ENCODE data around the gene TCL1B.
A peak's percentile ranks its signal among the peaks of the same experiment; 100 is the strongest.
"Not testable (repeated sequence)": the region's sequence is repeated elsewhere in the genome, so short reads cannot be mapped to it uniquely, and the experiment has no call there.

The TCL1B gene

DNA sequence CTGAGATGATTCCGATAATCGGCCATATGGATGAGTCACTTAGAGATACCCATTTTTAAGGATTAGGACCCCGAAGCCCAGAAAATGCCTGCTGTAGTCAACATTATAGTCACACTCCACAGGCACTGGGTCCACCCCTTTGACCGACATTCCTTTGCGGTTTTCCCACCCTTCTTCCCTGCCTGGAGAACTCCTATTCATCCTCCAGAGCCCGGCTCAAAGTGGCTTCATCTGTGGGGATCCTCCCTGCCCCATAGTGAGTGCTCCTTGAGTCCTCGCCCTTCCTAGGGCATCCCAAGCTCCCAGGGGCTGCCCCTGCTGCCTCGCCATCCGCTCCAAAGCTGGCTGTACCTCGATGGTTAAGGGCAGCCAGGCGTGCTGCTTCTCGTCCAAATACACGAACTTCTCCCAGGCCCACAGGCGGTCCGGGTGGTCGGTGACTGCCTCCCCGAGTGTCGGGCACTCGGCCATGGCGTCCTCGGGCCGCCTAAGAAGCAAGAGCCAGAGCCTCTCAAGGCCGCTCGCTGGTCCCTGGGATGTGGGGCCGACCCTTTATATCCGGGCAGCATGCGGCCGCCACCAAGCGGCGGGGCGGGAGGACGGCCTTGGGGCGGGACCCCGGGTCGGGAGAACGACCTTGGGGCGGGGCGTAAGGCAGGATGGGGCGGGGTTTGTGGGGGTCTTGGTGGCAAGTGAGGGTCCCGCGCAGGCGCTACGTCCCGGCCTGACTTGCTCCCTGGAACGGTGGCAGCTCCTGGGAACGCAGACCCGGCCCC lies 27.6 kb downstream of the TCL1B start, which contains the start of gene TCL1A:
TCL1A (minus strand) TSS at position 530 of the 776 bp plus-strand sequence; CDS start at position 471, 59 bp downstream.
- TF ChIP-seq, protein P1, sequence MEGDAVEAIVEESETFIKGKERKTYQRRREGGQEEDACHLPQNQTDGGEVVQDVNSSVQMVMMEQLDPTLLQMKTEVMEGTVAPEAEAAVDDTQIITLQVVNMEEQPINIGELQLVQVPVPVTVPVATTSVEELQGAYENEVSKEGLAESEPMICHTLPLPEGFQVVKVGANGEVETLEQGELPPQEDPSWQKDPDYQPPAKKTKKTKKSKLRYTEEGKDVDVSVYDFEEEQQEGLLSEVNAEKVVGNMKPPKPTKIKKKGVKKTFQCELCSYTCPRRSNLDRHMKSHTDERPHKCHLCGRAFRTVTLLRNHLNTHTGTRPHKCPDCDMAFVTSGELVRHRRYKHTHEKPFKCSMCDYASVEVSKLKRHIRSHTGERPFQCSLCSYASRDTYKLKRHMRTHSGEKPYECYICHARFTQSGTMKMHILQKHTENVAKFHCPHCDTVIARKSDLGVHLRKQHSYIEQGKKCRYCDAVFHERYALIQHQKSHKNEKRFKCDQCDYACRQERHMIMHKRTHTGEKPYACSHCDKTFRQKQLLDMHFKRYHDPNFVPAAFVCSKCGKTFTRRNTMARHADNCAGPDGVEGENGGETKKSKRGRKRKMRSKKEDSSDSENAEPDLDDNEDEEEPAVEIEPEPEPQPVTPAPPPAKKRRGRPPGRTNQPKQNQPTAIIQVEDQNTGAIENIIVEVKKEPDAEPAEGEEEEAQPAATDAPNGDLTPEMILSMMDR (IDR thresholded peaks at IDR 0.05; ENCODE audit: control extremely low read depth, extremely low read depth, low read depth, missing control alignments) = peak; percentile 66
- CTCF ChIA-PET = interaction anchor here (0.7 to 6.0 kb wide), 6 partner anchors 9 to 60 kb away, joined by 3 to 49 read pairs (median 8); partner anchors contain the start of gene TCL1B
- DNase-seq (ENCODE audit: extremely low spot score) = peak; percentile 91
- POLR2A ChIA-PET = interaction anchor here (0.6 to 1.4 kb wide), 3 partner anchors 9 to 51 kb away, joined by 3 to 5 read pairs (median 4); no protein-coding TSS in a partner anchor

DNA sequence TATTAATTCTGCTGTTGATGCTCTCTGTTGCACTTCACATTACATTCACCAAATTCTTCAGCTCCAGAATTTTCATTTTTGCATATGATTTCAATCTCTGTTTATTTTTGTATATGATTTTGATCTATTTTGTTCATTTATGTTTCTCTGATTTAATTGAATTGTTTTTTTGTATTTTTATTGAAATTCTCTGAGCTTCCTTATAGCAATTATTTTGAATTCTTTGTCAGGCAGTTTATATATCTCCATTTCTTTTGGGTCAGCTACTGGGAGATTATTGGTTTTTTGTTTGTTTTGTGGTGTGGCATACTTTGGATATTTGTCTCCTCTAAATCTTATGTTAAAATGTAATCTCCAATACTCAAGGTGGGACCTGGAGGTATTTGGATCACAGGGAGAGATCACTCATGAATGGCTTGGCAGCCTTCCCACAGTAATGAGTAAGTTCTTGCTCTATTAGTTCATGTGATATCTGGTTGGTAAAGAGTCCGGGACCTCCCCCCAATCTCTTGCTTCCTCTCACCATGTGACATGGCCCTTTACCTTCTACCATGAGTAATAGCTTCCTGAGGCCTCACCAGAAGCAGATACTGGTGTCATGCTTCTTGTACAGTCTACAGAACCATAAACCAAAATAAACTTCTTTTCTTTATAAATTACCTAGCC lies 36.4 kb downstream of the TCL1B start:
- POLR2A ChIA-PET = no interaction called here
- CTCF ChIA-PET = interaction anchor here (1.1 to 1.4 kb wide), 2 partner anchors 9 to 39 kb away, joined by 3 to 5 read pairs; partner anchors contain the start of gene TCL1A
- TF ChIP-seq, protein P1 (IDR thresholded peaks at IDR 0.05; ENCODE audit: control extremely low read depth, extremely low read depth, low read depth, missing control alignments) = no peak
- no peak for DNase-seq (ENCODE audit: extremely low spot score)

DNA sequence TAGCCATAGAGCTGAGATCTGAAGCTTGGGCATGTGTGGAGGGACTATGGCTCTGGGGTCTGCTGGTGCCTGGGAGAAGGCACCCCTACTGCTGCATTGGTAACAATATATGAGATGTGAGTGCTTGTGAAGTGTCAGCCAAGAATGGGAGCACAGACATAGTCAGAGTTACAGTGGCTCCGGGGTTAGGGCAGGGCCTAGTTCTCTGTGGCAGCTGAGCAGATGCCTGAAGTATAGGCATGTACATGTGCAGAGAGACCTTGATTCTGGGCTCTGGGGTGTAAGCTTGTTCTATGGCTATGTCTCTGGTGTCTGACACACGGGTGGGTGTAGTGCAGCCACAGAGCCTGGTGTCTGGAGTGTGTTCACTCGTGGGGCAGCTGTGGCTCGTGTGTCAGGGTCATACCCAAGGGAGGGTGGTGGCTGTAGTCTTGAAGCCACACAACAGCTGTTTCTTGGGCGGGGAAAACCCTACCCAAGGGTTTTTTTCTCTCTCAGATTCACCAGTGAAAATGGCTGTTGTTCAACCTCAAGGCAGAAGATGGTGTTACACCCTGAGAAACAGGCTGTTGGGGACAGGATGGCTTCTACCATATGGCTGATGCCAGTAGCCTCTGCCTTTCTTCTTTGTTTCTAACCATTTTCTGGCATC lies 39.6 kb downstream of the TCL1B start:
- ChIA-PET CTCF (interaction anchor here (0.8 to 5.3 kb wide), 15 partner anchors 10 to 284 kb away, joined by 3 to 49 read pairs (median 3); partner anchors contain the start of gene TCL1A), POLR2A (no interaction called here)
- peak; percentile 73 for DNase-seq (ENCODE audit: extremely low spot score)
- TF ChIP-seq, protein P1 (IDR thresholded peaks at IDR 0.05; ENCODE audit: control extremely low read depth, extremely low read depth, low read depth, missing control alignments) = no peak

DNA sequence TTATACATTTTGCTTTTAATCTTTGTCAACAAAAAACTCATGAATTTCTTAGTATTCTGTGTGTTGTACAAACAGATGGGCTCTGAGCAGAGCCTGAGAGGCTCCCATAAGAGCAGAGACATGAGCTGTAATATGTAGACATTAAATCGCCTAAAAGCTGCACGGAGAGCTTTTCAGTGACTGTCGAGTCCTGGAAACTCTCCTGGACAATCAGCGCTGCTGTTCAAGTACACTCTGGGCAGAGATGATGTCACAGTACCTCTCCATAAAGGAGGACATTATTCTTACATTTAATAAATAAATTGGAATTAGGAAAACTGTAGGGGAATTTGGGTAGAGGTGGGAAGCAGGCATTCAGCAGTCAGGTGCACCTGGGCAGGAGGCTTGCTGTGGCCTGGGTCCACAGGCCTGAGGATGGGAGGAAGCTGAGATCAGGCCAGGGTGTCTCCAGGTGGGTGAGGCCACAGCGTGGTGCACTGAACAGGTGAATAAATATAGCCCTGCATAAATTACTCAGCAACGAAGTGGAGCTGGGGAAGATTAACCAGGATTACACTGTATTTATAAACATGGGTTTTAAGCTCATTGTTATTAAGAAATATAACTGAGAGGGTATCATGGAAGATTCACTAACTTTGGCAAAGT lies 41.0 kb downstream of the TCL1B start:
- no peak for DNase-seq (ENCODE audit: extremely low spot score)
- TF ChIP-seq, protein P1 (IDR thresholded peaks at IDR 0.05; ENCODE audit: control extremely low read depth, extremely low read depth, low read depth, missing control alignments) = no peak
- CTCF ChIA-PET = interaction anchor here (0.8 to 5.3 kb wide), 7 partner anchors 9 to 200 kb away, joined by 3 to 49 read pairs (median 6); partner anchors contain the start of gene TCL1A
- POLR2A ChIA-PET = no interaction called here

DNA sequence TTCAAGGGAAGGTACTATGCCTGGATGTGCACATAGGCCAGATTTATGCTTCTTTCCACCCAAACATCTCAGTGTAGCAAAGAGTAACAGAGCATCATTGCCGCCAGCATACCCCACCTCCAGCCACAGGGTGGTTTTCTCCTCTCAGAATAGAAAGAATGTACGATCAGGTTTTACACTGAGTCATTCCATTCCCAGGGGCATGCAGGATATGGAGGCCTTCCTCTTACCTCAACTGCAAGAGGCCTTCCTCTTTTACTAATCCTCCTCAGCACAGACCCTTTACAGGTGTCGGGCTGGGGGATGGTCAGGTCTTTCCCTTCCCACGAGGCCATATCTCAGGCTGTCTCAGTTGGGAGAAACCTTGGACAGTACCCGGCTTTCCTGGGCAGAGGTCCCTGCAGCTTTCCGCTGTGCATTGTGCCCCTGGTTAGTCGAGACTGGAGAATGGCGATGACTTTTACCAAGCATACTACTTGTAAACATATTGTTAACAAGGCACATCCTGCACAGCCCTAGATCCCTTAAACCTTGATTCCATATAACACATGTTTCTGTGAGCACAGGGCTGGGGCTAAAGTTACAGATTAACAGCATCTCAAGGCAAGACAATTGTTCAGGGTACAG lies 43.3 kb downstream of the TCL1B start:
- CTCF ChIA-PET = interaction anchor here (4.9 kb wide), 1 partner anchor 45 kb away, joined by 34 read pairs; no protein-coding TSS in a partner anchor
- DNase-seq (ENCODE audit: extremely low spot score); POLR2A ChIA-PET: not testable (repeated sequence)

DNA sequence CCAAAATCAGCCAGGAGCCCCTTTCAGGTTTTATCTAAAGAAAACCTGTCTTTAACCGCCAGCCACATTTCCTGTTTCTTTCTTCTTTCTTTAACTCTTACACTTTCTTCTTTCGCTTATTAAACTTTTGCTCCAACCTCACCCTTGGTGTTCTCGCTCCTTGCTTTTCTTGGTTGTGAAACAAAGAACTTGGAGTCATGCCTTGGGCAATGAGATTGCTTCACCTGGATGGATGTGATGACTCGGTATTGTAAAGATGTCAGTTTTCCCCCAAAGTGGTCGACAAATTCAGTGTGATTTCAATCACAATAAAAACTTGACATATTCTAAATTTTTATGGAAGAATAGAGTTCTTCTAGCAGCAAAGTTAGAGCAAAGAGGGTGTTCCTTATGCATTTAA lies 43.9 kb downstream of the TCL1B start:
- TF ChIP-seq, protein P1 (IDR thresholded peaks at IDR 0.05; ENCODE audit: control extremely low read depth, extremely low read depth, low read depth, missing control alignments) = no peak
- CTCF ChIA-PET = interaction anchor here (1.2 kb wide), 1 partner anchor 44 kb away, joined by 3 read pairs; no protein-coding TSS in a partner anchor
- POLR2A ChIA-PET = no interaction called here
- DNase-seq (ENCODE audit: extremely low spot score) = no peak

Measured in GM10248 (cell line).